Mammary microvascular endothelial cell (primary cell): Measurements from ENCODE around the gene PGM2. TPM values are rescaled to one million over a fixed set of nuclear protein-coding genes. Genes with fewer than 3 reads are reported as not detected.

ENCODE experiments used
- total RNA-seq: library from RNA; depleted of rRNA; stranded (reverse); fragments of >200 nt; gene quantifications from 2 replicates; pipeline ENCODE4 v1.2.3, GENCODE V29; 2015

The PGM2 gene
- total RNA-seq = 98.0 and 102 TPM in 2 replicates

GRCh38 chr4:37826295-37827029 lies at the start of gene PGM2:
TSS of gene PGM2 (plus strand) at chr4:37826686. CDS start at chr4:37826733, 47 bp downstream.

GRCh38 chr4:37890801-37891259 lies 64.3 kb downstream of the PGM2 start, which contains the start of gene TBC1D1:
TSS of gene TBC1D1 (plus strand) at chr4:37891084. CDS start at chr4:37902096, 11,012 bp downstream.

Other genes with a start within 250 kb of the PGM2 start
- gene RELL1, start 140.3 kb upstream of the PGM2 start, total RNA-seq = 138 and 143 TPM in 2 replicates
- gene TBC1D1, start 64.4 kb downstream of the PGM2 start, total RNA-seq = 250 and 260 TPM in 2 replicates
- not detected in 2 replicates for gene PTTG2, start 133.7 kb downstream of the PGM2 start, total RNA-seq